Activated naive CD4-positive, alpha-beta T cell treated with anti-CD3 and anti-CD28 coated beads, Interleukin-2, amount 50 U/mL, for 24 hours (primary cell): ENCODE measurements around the gene MATN1.

Experiments used
- H3K27ac Mint-ChIP-seq: one replicate; pipeline ENCODE4 v1.8.0; 2021; ENCODE audit warnings: mild to moderate bottlenecking, mixed read lengths
- H3K27me3 Mint-ChIP-seq: one replicate; pipeline ENCODE4 v1.8.0; 2021; ENCODE audit warnings: mixed read lengths
- H3K36me3 Mint-ChIP-seq: one replicate; pipeline ENCODE4 v1.8.0; 2021; ENCODE audit warnings: mixed read lengths
- H3K4me1 Mint-ChIP-seq: one replicate; pipeline ENCODE4 v1.8.0; 2021; ENCODE audit warnings: mixed read lengths
- H3K4me3 Mint-ChIP-seq: one replicate; pipeline ENCODE4 v1.8.0; 2021; ENCODE audit warnings: mild to moderate bottlenecking, mixed read lengths
- H3K9me3 Mint-ChIP-seq: one replicate; pipeline ENCODE4 v1.8.0; 2021; ENCODE audit warnings: mixed read lengths

MATN1 gene

DNA sequence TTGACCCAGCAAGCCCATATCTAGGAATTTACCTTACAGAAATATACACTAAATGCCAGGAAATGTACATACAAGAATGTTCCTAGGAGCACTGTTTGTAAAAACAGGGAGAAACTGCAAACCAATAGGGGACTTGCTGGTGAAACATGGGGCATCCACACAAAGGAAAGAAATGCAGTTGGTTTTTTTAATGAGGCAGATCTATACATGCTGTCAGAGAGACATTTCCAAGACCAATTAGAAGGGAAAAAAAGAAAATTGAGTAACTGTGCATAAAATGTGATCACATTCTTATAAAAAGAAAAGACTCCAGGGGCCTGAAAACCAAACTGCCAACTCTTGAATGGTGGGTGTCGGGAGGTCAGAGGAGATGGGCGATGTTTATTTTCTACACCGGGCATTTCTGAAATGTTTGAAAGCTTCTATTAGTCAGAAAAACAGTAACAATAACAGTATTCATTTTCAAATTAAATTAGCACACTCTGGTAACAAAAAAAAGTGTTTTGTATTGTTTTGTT is 56.6 kb downstream of the MATN1 start:
- no peaks in the 10 kb centered on the region for H3K9me3 Mint-ChIP-seq
- no peaks in the 10 kb centered on the region for H3K27me3 Mint-ChIP-seq
- no peaks in the 10 kb centered on the region for H3K36me3 Mint-ChIP-seq
- no peak overlapping the region for H3K27ac Mint-ChIP-seq
- no peaks in the 10 kb centered on the region for H3K4me1 Mint-ChIP-seq
- no peak overlapping the region for H3K4me3 Mint-ChIP-seq

DNA sequence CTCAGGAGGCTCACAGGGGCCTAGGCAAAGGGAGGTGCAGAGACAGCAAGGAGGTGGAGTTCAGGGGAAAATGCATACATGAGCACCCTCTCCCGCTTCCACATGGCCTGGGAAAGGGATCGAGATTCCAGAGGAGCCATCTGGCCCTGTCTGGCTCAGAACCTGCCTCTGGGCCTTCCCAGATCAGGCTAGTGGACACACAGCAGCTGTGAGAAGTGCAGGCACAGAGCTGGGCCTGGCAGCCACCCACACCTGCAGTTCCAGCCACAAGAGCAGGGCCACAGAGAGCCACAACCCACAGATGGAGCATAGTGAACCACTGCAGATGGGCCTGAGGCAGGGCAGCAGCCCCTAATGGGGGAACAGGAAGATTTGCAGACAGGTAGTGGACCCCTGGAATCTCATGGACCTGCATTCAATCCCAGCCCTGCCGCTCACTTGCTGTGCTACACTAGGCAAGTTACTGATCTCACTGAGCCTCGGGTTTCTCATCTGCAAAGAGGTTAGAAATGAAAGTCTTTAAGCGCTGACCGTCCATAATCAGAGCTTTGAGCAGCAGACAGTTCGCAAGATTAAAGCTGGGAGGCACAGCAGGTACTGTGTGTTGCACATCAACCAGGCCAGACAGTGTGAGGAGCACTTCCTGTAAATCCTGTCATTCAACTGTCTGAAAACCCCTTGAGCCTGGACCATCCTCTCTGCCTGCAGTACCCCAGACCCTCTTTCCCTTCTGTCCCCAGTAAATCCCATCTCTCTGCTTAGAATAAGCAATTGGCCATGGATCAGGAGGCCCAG is 58.0 kb downstream of the MATN1 start:
- H3K4me1 Mint-ChIP-seq: no peaks in the 10 kb centered on the region
- H3K27ac Mint-ChIP-seq: no peak overlapping the region
- H3K36me3 Mint-ChIP-seq: no peaks in the 10 kb centered on the region
- H3K27me3 Mint-ChIP-seq: no peaks in the 10 kb centered on the region
- no peak overlapping the region for H3K4me3 Mint-ChIP-seq
- no peaks in the 10 kb centered on the region for H3K9me3 Mint-ChIP-seq

DNA sequence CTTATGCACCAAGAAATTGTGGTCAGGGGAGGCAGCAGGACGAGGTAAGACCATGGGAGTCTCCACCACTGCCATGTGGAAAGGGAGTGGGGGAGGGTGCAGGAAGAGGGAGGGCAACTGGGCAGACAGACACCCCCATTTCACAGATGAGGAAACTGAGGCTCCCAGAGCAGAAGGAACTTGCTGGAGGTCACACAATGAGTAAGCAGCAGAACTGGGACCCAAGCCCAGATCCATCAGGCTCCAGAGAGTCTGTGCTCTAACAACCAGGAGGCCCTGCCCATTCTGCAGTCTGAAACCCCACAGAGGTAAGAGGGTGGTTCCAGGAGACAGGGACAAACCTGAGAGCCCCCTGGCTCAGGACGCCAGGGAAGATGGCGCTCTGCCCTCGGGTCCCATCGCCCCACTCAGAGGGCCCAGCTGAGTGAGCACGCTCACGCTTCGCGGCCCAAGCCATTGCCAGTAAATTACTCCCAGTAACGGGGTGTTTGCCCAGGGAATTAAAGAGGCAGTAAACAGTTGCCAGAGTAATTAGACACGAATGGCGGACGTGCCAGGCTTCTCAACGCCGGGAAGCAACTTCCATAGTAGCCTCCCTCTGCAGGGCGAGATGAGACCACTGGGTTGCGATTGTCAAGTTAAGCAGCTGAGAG is 59.2 kb downstream of the MATN1 start:
- Mint-ChIP-seq H3K4me3 (no peak overlapping the region), H3K27me3 (no peaks in the 10 kb centered on the region), H3K4me1 (no peaks in the 10 kb centered on the region), H3K9me3 (no peaks in the 10 kb centered on the region), H3K36me3 (no peaks in the 10 kb centered on the region), H3K27ac (no peak overlapping the region)

DNA sequence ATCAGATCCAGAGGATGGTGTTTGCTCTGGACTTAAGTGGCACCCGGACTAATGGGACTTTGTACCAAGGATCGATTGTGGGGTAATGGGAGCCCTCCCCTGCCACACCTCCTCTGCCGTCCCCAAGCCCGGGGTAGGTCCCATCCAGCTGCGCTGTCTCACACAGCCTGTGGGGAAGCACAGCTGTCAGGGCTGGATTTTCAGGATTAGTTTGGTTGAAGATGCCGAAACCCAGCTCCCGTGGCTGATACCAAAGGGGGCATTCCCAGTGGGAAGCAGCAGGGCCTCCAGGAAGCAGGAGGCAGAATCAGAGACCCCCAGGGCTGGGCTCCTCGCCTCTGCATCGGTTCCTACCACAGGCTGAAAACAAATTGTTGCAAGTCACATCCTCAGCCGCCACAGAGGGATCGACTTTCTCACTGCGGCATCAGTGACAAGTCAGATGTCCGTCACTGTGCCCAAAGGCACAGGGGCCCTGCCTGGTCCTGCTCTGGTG is 59.7 kb downstream of the MATN1 start:
- H3K4me3 Mint-ChIP-seq: no peak overlapping the region
- no peaks in the 10 kb centered on the region for H3K36me3 Mint-ChIP-seq
- no peak overlapping the region for H3K27ac Mint-ChIP-seq
- no peaks in the 10 kb centered on the region for H3K4me1 Mint-ChIP-seq
- H3K9me3 Mint-ChIP-seq: no peaks in the 10 kb centered on the region
- peaks cover 3% of the 10 kb centered on the region for H3K27me3 Mint-ChIP-seq

DNA sequence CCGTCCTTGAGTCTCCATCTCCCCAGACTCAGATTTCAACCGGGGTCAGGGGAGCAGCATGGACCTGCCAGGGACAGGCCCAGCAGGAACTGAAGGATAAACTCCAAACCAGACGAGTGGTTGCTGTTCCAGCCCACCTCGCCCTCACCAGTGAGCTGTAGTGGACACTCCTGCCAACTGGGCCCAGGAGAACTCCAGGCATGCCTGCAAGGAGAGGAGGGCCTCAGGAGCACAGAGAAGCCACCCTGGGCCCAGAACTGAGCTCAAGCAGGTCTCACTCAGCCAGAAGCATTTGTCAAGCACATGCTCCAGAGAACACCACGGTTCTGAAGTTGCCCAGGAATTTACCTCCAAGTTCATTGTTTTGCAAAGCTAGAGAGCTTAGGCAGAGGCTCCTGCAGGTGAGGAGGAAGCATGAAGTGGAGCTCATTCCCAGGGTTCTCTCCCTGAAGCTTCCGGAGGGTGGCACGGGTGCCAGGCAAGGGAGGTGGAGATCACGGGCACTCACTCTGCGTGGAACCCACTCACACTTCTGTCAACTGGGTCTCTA is 61.0 kb downstream of the MATN1 start:
- H3K4me3 Mint-ChIP-seq: no peak overlapping the region
- no peaks in the 10 kb centered on the region for H3K36me3 Mint-ChIP-seq
- peaks cover 3% of the 10 kb centered on the region for H3K27me3 Mint-ChIP-seq
- no peak overlapping the region for H3K27ac Mint-ChIP-seq
- no peaks in the 10 kb centered on the region for H3K4me1 Mint-ChIP-seq
- H3K9me3 Mint-ChIP-seq: no peaks in the 10 kb centered on the region

DNA sequence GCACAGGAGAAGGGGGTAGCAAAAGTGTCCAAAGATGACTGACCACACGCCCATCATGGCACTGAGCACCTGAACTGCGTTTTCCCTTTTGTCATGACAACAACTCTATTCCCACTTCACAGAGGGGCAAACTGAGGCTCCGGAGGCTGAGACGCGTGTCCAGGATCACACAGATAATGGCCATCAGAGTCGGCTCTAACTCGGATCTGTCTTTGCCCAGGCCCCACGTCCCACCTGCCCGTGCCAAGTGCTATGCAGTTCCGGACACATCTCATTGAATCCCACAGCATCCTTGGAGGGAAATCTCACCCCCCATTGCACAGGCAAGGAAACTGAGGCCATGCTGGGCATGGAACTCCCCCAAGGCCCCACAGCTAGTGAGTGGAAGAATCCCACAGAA is 62.1 kb downstream of the MATN1 start:
- Mint-ChIP-seq H3K27me3 (peaks cover 3% of the 10 kb centered on the region), H3K9me3 (no peaks in the 10 kb centered on the region), H3K27ac (no peak overlapping the region), H3K4me1 (no peaks in the 10 kb centered on the region), H3K4me3 (no peak overlapping the region), H3K36me3 (no peaks in the 10 kb centered on the region)
